Gastrocnemius medialis (tissue), 4 donors: ENCODE results near the gene SPON2.

Experiments used
- POLR2A ChIP-seq, 2 donors: fragments of 450-650 bp; IDR thresholded peaks; one replicate each; pipeline ENCODE4 v1.6.1; 2017; ENCODE audit warnings: antibody characterized with exemption in 2 of 2, mild to moderate bottlenecking in 2 of 2, moderate library complexity in 2 of 2
- TF ChIP-seq, protein P1 (sequence below), 5 experiments: fragments of 450-650 bp in 3 of 5; fragments of 200-600 bp in 2 of 5; sonication (generic) in 2 of 5; IDR thresholded peaks in 4 of 5; conservative IDR thresholded peaks in 1 of 5; 1 replicate in 4 of 5; 2 replicates in 1 of 5; pipeline ENCODE4 v1.5.1; 2016 to 2019; ENCODE audit warnings: antibody characterized with exemption in 5 of 5, mild to moderate bottlenecking in 3 of 5, moderate library complexity in 3 of 5

- TF ChIP-seq POLR2A (IDR thresholded peaks at IDR 0.05) = no peak
- TF ChIP-seq, protein P1, sequence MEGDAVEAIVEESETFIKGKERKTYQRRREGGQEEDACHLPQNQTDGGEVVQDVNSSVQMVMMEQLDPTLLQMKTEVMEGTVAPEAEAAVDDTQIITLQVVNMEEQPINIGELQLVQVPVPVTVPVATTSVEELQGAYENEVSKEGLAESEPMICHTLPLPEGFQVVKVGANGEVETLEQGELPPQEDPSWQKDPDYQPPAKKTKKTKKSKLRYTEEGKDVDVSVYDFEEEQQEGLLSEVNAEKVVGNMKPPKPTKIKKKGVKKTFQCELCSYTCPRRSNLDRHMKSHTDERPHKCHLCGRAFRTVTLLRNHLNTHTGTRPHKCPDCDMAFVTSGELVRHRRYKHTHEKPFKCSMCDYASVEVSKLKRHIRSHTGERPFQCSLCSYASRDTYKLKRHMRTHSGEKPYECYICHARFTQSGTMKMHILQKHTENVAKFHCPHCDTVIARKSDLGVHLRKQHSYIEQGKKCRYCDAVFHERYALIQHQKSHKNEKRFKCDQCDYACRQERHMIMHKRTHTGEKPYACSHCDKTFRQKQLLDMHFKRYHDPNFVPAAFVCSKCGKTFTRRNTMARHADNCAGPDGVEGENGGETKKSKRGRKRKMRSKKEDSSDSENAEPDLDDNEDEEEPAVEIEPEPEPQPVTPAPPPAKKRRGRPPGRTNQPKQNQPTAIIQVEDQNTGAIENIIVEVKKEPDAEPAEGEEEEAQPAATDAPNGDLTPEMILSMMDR (IDR thresholded peaks at IDR 0.05 in 4 of 5, conservative IDR thresholded peaks at IDR 0.05 in 1 of 5) = no peak
These were observed 39.0 kb upstream of the SPON2 start for GRCh38 chr4:1211371-1211770.
